GM06990 (cell line): Measurements from ENCODE around the gene APAF1.
"Not testable (repeated sequence)": the region's sequence is repeated elsewhere in the genome, so short reads cannot be mapped to it uniquely, and the experiment has no call there.

Source experiments
- DNase-seq: peaks from one replicate; pipeline ENCODE4 v3.0.0-alpha.2; 2011; ENCODE audit not compliant: insufficient read length; ENCODE audit errors: extremely low read depth
- H3K27me3 ChIP-seq: replicated peaks from 2 replicates; pipeline ENCODE4 v1.6.0; 2011; ENCODE audit warnings: low read length; ENCODE audit not compliant: control insufficient read depth, insufficient read depth
- H3K36me3 ChIP-seq: 2 replicates; pipeline ENCODE4 v1.5.1; 2011; ENCODE audit warnings: low read length; ENCODE audit not compliant: control insufficient read depth, insufficient read depth
- H3K4me3 ChIP-seq: replicated peaks from 2 replicates; pipeline ENCODE4 v1.5.1; 2011; ENCODE audit warnings: low read depth, mild to moderate bottlenecking, control low read depth, low read length
- TF ChIP-seq, protein P1 (sequence below): IDR thresholded peaks from 2 replicates; pipeline ENCODE4 v1.5.1; 2011; ENCODE audit warnings: low read length, control low read depth, mild to moderate bottlenecking, inconsistent platforms; ENCODE audit not compliant: insufficient read depth, poor library complexity, severe bottlenecking

The APAF1 gene

DNA sequence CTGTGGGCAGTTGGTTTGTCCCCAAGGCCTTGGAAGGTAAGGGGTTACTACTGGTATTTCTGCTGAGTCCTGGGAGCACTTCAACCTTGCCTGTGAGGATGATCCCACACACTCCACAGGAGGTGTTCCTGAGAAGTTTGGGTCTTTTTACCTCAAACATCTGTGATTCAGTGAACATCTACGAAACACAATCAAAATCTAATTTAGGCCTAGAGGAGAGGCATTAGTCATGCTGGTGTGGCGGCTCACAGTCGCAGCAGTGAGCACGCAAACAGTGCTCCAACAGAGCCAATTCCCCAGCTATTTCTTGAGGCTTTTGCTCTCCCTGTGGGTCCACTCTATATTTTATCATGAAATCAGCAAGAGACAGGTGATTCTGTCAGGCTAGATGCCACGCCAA is 107.6 kb downstream of the APAF1 start:
- TF ChIP-seq, protein P1, sequence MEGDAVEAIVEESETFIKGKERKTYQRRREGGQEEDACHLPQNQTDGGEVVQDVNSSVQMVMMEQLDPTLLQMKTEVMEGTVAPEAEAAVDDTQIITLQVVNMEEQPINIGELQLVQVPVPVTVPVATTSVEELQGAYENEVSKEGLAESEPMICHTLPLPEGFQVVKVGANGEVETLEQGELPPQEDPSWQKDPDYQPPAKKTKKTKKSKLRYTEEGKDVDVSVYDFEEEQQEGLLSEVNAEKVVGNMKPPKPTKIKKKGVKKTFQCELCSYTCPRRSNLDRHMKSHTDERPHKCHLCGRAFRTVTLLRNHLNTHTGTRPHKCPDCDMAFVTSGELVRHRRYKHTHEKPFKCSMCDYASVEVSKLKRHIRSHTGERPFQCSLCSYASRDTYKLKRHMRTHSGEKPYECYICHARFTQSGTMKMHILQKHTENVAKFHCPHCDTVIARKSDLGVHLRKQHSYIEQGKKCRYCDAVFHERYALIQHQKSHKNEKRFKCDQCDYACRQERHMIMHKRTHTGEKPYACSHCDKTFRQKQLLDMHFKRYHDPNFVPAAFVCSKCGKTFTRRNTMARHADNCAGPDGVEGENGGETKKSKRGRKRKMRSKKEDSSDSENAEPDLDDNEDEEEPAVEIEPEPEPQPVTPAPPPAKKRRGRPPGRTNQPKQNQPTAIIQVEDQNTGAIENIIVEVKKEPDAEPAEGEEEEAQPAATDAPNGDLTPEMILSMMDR: no peak
- DNase-seq: no peak
- H3K27me3 ChIP-seq: no peaks in the 10 kb centered on the region
- no peaks in the 10 kb centered on the region for H3K36me3 ChIP-seq
- no peak overlapping the region for H3K4me3 ChIP-seq

DNA sequence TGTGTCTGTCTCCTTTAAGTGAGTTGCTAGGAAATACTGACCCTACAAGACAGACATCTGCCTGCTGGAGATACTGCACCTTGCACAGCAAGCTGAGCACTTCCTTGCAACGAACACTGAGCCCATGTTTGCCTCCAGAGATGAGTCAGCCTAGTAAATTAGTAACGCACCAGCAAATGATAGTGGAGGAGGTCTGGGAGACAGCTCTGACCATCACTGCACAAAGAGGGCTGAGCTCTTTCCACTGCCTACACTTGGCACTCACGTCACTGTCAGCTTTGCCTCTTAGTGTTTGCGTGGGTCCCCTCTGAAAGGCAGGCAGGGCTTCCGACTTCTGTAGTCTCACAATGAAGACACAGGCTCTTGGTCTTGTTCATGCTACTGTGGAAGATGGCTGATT is 109.0 kb downstream of the APAF1 start:
- DNase-seq: peak; percentile 72
- TF ChIP-seq, protein P1: no peak
- Histone ChIP-seq H3K4me3 (no peak overlapping the region), H3K36me3 (no peaks in the 10 kb centered on the region), H3K27me3 (no peaks in the 10 kb centered on the region)

DNA sequence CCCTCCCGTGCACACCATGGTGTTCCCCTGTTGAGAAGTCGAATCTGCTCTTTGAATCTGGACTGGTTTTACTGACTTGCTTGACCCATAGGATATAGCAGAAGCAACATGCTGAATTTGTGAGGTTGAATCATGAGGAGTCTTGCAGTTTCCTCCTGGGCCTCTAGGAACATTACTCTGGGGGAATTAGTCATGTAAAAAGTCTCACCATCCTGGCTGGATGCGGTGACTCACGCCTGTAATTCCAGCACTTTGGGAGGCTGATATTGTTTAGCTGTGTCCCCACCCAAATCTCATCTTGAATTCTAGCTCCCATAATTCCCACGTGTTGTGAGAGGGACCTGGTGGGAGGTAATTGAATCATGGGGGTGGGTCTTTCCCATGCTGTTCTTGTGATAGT is 110.8 kb downstream of the APAF1 start:
- H3K27me3 ChIP-seq, DNase-seq, H3K36me3 ChIP-seq, H3K4me3 ChIP-seq: not testable (repeated sequence)

DNA sequence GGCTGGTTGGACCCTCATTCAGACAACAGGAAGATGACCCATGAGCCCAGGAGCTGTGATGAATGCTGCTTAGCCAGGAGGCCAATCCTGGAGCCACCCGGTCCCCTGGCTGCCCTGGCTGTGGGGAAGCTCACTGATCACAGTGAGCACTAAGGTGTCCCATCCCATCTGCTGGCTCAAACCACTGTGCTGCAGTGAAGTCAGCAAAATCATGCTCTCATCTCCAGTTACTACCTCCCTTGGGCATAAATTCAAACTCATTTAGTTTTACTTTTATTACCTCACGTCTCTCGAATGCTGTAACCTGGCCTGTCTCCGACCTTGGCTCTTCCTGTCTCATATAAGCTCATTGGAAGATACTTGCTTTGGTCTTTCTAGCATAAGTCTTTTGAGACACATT is 112.4 kb downstream of the APAF1 start:
- no peak for DNase-seq
- no peaks in the 10 kb centered on the region for H3K27me3 ChIP-seq
- no peaks in the 10 kb centered on the region for H3K36me3 ChIP-seq
- H3K4me3 ChIP-seq: no peak overlapping the region
- TF ChIP-seq, protein P1: no peak

DNA sequence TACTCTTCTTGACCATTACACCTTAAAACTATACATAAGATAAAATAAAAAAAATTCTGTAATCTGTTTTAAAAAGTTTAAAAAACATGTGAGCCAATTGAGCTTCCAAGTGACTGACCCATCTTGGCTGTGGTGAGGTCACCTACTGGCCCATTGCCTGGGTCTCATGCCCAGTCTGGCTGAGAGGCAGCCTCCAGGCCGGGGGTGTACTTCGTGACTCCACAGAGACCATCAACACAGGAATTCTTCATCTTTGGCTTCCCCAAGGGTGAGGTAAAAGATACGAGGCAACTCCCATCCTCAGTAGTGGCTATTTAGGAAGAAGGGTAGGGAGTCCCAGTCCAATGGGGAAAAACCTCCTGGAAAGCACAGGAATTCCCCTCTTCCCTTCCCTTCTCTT is 113.2 kb downstream of the APAF1 start:
- H3K4me3 ChIP-seq: no peak overlapping the region
- no peaks in the 10 kb centered on the region for H3K36me3 ChIP-seq
- TF ChIP-seq, protein P1: no peak
- H3K27me3 ChIP-seq: no peaks in the 10 kb centered on the region
- DNase-seq: no peak

DNA sequence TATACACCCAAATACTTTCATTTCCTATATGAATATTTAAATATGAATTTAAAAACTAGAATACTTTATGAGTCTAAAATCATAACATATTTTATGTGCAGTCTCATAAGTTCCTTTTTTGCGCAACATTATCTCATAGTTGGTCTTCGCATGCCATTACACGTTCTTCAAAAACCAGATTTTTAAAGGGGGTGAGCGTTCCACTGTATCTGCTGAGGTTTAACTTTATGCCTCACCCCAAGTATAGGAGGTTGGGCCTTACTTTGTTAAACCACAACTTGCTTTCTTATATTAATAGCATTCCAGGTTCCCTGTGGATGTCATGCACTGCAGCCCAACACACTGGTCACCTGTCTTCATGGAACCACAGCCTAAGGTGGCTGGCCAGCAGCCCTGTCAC is 118.6 kb downstream of the APAF1 start:
- no peaks in the 10 kb centered on the region for H3K36me3 ChIP-seq
- DNase-seq: no peak
- TF ChIP-seq, protein P1: no peak
- no peaks in the 10 kb centered on the region; the same call in 1 of the 2 replicates for H3K27me3 ChIP-seq
- no peak overlapping the region for H3K4me3 ChIP-seq
